HG02938 (cell line): ENCODE measurements around the gene HCAR1.
"Not testable (repeated sequence)": the region's sequence is repeated elsewhere in the genome, so short reads cannot be mapped to it uniquely, and the experiment has no call there.

Source experiments
- ATAC-seq: cut with Tn5 transposase; IDR thresholded peaks from one replicate; pipeline ENCODE4 v1.9.1; 2021; ENCODE audit warnings: mild to moderate bottlenecking, moderate library complexity; ENCODE audit not compliant: unreplicated experiment

Gene HCAR1, protein sequence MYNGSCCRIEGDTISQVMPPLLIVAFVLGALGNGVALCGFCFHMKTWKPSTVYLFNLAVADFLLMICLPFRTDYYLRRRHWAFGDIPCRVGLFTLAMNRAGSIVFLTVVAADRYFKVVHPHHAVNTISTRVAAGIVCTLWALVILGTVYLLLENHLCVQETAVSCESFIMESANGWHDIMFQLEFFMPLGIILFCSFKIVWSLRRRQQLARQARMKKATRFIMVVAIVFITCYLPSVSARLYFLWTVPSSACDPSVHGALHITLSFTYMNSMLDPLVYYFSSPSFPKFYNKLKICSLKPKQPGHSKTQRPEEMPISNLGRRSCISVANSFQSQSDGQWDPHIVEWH

DNA sequence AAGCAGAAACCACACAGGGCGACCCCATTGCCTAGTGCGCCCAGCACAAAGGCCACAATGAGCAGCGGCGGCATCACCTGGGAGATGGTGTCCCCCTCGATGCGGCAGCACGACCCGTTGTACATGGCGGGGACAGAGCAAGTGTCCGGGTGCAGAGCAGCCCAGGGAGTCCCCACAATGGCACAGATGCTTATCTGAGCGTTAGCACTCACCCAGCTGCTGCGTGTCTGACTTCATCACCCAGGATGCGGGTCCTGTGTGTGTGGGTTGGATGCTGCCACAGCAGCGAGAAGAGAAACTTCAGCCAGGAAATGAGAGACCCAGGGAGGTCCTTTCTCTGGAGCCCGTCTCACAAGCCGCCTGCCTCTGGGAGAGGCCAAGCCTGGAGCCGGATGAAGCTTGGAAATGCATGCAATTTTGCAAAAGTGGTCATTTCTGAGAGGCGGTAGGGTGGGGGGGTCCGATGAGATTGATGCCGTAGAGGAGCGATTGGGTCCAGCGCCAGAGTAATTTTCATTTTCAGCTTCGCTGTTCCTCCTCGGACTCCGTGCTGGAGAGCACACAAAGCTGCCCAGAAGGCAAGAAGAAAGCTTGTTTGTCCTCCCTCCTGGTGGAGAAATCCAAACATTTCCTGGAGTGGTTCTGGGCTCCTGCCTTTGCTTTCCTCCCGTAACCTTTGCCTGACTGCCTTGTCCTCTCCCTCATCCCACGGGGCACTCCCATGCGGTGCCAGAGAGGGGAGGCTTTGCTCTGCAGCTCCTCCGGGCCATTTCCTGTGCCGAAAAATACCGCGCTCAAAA lies at the start of gene HCAR1:
Gene HCAR1, minus strand, starts transcription at position 630 of the 800 bp plus-strand sequence. Its CDS starts 505 bp downstream, at position 125.
- no peak for ATAC-seq

DNA sequence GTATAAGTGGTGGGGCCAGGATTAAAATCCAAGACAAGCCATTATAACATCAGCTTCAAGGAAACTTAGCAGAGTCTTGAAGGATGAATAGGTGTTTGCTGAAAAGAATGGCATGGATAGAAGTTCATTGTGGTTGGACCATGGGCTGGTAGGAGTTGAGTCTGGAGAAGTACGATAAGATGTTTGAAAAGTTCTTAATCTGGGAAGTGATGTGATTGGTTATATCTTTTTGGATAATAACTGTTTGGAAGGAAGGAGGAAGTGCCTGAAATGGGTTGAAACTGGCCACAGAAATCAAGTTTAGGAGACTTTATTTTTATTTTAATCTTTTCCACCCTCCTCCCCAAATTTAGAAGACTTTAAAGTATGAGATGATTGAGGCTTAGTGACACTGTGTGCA lies 26.9 kb upstream of the HCAR1 start:
- no peak for ATAC-seq

DNA sequence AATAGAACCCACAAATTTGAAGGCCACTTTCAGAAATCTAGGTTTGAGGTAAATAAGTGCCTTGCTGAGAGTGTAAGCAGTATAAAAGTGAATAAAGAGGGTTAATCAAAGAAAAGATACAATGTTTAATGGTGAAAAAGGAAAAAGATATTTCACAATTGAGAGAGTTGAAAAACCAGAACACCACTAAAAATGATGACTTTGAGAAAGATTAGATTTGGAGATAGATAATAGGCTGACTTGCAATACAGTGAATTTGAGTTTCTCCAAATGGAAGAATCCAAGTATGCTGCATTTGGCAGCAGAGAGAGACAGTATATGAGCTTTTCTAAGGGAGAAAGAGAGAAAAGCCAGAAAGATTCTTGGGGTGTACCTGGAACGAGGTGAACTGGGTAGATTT lies 24.1 kb upstream of the HCAR1 start:
- no peak for ATAC-seq

DNA sequence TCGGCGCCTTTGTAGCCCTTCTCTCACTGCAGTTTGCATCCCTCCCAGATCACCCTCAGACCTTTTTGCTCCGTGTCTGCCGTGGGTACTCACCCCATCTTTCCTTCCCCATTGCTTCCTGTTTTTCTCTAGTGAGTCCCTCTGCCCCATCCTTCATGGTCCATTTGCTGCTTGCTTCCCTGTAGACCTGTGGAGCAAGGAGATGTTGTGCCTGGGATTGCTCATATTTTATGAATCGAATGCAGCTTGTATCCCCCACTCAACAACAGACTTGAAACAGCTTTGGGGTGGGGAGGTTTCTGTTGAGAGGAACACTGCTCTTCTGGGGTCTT lies 22.6 kb upstream of the HCAR1 start:
- no peak for ATAC-seq

DNA sequence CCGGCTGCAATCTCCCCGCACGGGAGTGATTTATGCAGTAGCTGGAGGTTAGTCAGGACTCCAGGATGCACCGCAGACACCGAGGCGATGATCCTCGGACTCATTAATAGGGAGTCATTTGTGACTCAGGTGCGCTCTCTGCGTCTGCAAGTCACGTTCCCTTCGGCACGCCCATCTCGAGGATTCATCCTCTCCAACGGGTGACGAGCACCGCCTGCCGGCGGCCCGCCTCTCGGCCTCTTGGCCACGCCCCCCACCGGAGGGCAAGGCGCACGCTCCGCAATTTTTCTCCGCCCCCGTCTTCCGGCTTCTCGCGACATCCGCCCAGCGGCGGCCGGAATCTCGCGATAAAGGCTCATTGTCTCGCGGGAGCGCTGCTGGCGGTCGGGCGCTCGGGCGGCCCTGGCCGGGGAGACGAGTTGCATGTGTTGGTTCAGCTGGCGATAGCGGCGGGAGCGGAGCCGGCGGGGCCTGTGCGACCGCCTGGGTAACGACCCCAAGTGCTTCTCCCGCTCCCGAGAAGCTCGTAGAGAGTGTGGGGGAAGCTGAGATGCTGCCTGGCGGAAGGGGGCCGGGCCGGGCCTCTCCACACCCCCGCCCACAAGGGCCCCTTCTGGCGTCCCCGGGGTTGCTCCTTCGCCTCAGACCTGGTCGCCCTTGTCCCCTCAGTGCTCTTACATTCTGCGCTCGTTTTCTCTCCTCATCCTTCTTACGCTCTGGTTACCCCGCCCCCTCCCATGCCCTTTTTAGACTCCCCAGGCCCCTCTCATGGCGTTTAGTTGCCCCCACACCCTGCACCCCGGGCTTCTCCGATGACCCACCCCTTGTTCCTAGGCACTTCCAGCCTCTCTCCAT lies 22.0 kb upstream of the HCAR1 start, which contains the start of gene DENR:
Gene DENR, plus strand, starts transcription at position 361 of the 855 bp plus-strand sequence. CDS start 878 bp downstream, outside the sequence.
- ATAC-seq, result peak; percentile 92

DNA sequence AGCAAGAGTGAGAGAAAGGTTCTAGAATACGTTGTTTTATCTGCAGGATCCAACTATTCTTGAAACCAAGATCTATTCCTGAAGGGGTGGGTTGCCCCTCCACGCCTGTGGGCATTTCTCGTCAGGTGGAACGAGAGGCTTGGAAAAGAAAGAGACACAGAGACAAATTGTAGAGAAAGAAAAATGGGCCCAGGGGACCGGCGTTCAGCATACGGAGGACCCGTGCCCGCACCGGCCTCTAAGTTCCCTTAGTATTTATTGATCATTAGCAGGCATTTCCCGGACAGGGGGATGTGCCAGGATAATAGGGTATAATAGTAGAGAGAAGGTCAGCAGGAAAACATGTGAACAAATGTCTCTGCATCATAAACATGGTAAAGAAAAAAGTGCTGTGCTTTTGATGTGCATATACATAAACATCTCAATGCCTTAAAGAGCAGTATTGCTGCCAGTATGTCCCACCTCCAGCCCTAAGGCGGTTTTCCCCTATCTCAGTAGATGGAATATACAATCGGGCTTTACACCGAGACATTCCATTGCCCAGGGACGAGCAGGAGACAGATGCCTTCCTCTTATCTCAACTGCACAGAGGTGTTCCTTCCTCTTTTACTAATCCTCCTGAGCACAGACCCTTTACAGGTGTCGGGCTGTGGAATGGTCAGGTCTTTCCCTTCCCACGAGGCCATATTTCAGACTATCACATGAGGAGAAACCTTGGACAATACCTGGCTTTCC lies 20.3 kb upstream of the HCAR1 start:
- ATAC-seq, result not testable (repeated sequence)

DNA sequence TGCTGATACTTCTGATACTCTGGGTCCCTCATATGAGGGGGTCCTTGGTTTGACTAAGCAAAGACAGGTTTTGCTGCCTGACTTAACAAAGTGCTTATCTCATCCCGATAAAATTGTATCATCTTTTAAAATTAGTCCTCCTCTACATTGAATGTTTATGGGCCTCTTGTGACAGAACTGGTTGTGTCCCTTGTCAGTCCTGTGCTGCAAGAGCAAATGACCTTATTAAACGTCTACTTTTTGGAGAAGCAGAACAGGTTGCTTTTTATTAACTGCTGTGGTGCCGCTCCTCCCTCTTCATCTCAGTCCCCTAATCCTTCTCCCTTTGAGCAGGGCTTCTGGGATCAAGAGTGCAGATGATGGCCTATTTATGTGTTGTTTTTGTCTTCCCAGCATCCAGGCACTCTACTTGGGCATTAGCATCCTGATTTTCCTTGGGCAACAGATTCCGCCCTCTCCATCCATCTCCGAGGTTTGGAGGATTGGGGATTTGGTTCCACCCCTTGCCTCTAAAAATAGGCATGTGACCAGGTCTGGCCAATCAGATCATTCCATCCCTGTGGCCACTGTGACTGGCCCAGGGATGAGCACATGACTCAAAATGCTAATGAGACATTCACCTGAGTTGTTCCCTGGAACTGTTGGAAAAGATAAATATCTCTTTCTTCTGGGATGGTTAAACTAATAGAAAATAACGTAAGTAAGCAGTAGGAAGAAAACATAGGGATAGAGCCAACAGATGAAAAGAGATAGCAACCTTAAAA lies 19.1 kb upstream of the HCAR1 start:
- no peak for ATAC-seq

DNA sequence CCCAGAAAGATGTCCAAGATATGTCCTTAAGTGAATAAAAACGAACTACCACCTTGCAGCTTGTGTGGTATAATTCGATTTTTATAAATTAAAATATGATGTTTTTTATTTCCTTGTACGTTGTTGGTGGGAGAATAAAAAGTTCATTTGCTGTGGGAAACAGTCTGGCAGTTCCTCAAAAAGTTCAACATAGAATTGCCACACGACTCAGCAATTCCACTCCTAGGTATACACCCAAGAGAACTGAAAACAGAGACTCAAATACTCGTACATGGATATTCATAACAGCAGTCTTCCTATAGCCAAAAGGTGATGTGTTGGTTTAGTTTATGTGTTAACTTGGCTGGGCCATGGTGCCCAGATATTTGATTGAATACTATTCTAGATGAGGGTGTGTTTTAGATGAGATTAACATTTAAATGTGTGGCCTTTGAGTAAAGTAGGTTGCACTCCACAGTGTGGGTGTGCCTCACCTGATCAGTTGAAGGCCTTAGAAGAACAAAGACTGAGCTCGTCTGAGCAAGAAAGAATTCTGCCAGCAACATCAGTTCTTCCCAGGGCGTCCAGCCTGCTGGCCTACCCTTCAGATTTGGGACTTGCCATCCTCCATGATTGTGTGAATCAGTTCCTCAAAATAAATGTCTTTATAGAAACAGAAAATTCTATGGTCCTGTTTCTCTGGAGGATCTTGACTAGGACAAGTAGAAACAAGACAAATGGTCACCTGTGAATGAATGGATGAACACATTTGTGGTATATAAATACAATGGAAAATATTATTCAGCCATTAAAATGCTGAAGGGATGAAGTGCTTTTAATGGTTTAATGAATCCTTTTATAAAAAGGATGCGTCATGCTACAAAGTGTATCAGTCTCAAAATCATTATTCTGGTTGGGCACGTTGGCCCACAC lies 16.8 kb upstream of the HCAR1 start:
- ATAC-seq, result no peak

DNA sequence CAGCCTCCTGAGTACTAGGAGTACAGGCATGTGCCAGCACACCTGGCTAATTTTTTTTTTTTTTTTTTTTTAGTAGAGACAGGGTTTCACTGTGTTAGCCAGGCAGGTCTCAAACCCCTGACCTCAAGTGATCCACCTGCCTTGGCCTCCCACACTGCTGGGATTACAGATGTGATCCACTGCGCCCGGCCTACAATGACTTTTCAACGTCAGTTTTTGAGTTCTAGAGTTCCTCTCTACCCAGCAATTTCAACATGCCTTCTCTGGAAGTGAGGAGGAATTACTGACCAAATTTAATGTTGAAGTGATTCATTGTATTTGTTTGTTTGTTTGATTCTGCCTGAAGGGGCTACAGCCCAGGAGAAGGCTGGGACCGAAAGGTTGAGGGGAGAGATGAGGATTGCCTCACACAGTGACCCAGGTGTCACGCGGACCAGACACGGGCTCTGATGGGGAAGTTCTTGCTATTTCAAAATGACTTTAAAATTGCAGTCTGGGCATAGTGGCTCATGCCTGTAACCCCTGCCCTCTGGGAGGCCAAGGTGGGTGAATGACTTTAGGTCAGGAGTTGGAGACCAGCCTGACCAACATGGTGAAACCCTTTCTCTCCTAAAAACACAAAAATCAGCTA lies 13.4 kb upstream of the HCAR1 start:
- no peak for ATAC-seq

DNA sequence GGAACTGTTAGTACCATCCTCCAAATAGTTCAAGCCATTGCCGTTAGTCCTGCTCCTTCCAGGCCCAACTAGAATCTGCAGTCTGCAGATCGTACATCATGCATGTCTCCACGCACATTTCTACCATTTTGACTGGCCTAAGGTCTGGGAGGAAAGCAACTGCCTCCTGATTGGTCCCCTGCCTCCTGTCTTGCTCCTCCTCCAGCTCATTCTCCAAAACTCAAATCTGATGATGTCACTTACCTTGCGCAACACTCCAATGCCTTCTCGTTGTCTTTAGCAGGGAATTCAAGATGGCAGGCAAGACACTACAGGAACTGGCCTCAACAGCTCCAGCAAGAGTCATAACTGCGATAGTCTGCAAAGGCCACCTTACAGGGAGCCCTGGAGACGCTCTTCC lies 9.7 kb upstream of the HCAR1 start:
- ATAC-seq, result no peak

DNA sequence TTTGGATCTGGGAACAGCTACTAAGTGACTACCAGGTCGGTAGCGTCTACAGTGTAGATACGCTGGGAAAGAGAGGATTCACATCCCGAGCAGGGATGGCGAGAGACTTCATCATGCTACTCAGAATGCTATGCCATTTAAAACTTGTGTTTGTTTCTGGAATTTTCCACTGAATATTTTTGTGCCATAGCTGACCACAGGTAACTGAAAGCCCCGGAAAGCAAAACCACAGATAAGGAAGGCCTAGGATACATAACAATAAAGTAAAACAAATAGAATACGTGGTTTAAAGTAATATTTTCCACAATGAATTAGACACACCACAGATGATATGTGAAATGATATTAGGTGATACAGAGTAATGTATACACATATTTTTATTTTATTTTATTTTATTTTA lies 7.9 kb upstream of the HCAR1 start:
- no peak for ATAC-seq

DNA sequence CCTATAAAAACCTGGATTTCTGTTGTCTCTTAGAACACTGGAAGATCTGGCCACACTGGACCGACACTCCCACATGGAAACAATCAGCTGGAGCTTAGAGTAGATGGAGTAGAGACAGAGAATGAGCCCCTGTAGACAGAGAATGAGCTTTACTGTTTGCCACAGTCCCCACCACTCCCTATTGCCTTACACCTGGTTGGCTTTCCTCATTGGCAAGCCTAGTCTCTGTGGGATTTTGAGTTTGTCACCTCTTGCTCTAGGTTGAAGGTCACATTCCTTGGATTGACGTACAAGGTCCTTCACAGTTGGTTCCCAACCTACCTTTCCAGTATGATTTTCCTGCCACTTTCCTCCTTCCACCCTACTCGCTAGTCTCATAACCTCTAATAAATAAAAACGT lies 2.0 kb upstream of the HCAR1 start:
- ATAC-seq, result no peak

DNA sequence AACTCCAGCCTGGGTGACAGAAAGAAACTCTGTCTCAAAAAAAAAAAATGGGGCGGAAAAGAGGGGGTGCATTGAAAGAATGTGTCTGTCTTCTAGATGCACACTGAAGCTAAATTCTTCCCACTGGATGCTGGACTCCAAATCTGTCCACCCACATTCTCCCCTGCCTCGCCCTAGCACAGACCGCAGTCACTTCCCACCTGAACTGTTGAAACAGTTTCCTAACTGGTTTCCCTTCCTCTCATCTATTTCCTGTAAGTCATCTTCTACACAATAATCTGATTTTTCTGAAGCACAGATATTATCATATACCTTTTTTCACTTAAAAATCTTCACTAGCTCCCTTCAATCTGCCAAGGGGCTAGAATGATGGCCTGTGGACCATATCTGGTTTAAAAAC lies 1.5 kb upstream of the HCAR1 start:
- no peak for ATAC-seq

DNA sequence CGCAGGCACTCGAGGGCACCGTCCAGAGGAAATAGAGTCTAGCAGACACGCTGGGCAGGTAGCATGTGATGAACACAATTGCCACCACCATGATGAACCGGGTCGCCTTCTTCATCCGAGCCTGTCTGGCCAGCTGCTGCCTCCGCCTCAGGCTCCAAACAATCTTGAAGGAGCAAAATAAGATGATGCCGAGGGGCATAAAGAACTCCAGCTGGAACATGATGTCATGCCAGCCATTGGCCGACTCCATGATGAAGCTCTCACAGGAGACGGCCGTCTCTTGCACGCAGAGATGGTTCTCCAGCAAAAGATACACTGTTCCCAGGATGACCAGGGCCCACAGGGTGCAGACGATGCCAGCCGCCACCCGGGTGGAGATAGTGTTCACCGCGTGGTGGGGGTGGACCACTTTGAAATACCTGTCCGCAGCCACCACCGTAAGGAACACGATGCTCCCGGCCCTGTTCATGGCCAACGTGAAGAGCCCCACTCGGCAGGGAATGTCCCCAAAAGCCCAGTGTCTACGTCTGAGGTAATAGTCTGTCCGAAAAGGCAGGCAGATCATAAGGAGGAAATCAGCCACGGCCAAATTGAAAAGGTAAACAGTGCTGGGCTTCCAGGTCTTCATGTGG lies 945 bp downstream of the HCAR1 start:
- ATAC-seq, result no peak

DNA sequence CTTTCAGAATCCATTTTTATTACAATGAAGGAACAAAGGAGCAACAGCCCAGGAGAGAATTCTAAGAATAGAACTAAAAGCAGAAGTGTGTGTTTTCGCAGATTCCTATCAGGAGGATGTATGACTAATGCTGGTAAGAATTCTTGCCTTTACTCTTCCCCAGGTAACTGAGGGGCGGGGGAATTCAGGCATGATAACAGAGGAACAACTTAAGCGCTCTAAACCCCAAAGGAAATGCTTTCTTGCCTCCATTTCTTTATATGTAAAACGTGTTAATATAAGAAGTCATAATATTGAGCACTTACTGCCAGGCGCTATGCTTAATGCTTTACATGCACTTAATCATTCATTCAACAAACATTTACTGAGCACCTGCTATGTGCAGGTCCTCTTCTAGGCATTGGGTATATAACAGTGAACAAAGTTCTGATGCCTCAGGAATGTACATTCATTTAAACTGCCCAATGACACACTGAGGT lies 4.5 kb downstream of the HCAR1 start:
- no peak for ATAC-seq

DNA sequence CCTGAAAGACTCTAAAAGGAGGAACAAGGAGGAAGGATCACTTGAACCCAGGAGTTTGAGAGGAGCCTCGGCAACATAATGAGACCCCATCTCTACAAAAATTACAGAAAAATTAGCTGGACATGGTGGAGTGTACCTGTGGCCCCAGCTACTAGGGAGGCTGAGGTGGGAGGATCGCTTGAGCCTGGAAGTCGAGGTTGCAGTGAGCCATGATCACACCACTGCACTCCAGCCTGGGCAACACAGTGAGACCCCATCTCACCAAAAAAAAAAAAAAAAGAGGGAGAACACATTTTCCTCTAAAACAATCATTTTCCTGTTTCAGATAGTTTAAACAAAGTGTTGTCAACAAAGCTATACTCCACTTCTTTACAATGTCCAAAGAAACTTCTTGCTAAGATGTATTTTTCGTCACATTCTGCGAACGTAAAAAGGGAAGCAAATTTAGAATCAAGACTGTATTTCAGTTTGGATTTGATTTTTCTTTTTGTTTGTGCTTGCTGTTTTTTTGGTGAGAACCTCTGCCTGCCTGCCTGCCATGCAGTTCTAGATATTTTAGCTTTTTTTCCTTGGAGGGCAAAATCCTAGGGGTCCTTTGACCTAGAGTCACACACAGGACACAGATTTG lies 5.1 kb downstream of the HCAR1 start:
- no peak for ATAC-seq

DNA sequence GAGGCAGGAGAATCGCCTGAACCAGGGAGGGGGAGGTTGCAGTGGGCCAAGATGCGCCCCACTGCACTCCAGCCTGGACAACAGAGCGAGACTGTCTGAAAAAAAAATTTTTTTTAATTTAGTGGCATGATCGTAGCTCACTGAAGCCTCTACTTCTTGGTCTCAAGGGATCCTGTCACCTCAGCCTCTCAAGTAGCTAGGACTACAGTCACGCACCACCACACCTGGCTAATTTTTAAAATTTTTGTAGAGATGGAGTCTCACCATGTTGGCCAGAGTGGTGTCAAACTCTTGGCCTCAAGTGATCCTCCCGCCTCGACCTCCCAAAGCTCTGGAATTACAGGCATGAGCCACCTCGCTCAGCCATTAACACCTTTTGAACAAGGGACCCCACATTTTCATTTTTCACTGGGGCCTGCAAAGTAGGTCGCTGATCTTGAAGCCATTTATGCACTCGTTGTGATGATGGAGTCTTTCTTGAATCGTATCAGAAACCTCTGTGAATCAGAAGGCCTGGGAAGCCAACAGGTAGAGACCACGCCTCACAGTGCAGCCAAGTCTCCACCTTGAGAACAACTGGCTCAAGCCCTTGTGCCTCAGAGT lies 5.9 kb downstream of the HCAR1 start:
- no peak for ATAC-seq
